GM18517 (cell line): ENCODE data around the gene VAV2.

Experiments
- ATAC-seq: cut with Tn5 transposase; IDR thresholded peaks from one replicate; pipeline ENCODE4 v1.9.1; 2021; ENCODE audit warnings: mild to moderate bottlenecking, moderate library complexity; ENCODE audit not compliant: unreplicated experiment

The VAV2 gene

DNA sequence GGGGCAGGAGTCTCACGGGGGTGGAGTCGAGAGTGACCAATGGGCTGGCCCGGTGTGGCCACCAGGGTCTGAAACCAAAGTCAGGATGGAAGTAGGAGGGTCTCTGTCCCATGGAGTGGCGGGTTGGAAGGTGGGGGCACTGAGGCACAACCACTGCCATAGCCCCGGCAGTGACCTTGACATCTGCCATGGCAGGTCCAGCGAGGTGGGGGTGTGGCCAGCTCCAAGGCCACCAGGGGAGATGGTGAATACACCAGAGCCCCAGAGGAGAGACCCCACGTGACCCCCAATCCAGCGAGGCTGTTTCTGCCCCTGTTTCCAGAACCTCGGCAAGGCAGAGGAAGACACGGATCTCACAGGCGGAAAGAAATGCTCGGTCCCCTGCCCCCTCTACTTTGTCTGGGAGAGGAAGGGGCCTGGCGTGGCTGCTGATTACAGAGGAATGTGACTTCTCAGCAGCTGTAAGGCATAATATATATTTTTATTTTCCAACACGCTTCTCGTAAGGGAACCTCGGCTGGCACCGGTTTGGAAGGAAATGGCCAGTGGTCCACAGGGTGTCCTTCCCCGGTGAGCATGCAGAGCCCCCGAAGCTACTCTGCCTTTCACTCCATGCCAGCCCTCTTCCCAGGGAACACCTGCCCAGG, 148.2 kb downstream of the VAV2 start:
- ATAC-seq, result no peak

- ATAC-seq, result no peak
Observed at GRCh38 chr9:133843250-133843649, 148.9 kb downstream of the VAV2 start.

DNA sequence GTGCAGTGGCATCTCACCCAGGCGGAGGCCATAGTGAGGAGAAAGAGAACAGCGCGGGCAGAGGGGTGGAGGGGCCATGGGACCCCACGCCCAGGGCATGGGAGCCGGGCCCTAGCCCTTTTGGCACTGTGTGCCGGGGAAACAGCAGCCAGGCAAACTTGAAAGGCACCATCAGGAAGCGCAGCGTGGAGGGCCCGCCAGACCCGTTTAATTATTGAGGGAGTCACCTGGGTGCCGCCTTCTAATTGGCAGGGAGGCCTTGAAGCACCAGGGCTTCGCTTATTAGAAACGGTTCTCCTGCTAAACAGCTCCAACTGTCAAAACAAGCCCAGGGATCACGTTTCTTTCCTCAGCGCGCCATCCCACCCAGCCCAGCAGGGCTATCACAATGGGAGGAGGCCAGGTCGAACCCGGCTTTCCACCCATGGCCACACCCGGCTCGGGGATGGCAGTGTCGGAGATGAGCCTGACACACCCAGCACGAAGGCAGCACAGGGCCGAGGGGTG, 149.3 kb downstream of the VAV2 start:
- no peak for ATAC-seq

GRCh38 chr9:133842174-133842573, 149.9 kb downstream of the VAV2 start:
- ATAC-seq, result no peak

DNA sequence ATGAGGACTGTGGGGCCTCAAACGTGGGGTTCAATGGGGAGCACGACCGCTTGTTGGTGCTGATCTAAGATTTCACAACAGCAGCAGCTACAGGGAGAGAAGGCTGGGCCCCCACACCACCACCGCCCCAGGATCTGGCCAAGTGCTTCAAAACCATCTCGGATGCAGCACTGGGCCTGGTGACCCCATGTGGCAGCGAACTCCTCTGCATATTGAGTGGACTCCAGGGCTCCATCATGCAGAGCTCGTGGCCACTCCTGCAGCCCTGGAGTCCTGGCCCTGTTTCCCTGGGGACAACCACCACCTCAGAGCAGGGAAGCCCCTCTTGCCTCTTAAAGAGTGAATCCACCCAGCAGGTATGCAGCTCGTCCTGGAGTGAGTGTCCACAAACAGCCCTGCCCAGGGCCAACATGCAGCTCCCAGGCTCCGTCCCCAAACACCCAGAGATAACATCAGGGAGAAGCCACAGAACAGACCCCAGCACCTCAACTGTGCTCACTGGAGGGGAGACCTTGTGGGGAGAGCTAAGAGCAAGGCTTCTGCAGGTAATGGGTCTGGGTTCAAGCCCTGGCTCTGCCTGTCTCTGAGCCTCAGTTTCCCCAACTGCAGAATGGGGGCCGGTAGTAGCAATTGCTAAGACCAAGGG, 150.8 kb downstream of the VAV2 start:
- no peak for ATAC-seq

DNA sequence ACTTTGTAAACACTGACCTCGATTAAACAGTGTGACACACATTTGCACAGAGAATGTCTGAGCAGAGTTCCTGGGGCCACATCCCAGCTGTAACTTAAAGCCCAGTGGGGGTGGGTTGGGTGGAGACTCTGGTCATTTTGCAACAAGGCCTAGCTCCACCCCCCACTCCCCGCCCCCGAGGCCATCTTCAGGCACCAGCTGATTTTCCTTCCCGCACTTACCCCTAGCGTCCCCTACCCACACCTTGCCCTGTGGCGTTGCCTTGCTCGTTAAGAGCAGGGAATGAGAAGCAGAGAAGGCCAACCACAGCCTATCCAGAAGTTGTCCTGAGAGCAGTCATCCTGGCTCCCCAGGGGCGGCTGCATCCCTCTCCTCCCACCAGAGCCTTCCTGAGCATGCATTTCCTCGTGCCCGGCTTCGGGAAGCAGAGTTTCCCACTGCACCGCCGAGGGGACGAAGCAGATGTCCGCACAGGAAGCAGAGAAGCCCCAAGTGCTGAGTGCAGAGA, 152.2 kb downstream of the VAV2 start:
- no peak for ATAC-seq

- no peak for ATAC-seq
Observed at GRCh38 chr9:133838859-133839507, 153.1 kb downstream of the VAV2 start.

DNA sequence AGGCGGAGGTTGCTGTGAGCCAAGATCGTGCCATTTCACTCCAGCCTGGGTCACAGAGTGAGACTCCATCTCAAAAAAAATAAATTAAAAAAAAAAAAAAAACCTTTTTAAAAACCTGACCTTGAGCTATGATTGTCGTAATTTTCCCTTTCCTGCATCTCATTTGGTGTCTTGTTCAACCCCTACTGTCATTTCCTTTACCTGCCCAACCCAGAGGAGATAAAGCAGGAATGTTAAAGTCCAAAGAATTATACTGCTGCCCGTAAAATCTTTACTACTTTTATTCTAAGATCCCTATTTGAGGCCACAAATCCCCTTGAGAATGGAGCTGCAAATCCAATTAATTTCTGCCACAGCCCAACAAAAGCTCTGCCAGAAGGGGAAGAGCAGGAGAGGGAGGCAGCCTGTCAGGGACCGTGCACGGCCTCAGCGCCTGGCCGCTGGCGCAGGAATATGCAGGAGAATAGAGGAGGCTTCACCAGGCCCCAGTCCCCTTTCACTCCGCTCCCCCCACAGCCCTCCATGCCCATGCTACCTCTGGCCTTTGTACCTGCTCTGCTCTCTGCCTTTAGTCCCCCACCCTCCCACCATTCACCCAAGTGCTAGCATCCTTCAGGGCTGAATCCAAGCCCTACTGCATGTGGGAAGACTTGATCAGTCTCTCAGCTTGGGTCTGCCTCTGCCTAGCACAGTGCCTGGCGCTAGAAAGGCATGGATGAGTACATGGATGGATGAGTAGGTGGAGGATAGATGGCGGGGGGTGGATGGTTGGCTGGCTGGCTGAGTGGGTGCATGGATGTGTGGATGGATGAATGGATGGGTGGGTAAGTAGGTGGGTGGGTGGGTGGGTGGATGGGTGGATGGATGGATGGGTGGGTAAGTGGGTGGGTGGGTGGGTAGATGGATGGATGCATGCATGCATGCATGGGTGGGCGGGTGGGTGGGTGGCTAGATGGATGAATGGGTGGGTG, 154.2 kb downstream of the VAV2 start:
- ATAC-seq, result no peak

- ATAC-seq, result no peak
Observed at GRCh38 chr9:133836818-133837217, 155.3 kb downstream of the VAV2 start.

- no peak for ATAC-seq
Observed at GRCh38 chr9:133836001-133836758, 155.9 kb downstream of the VAV2 start.

DNA sequence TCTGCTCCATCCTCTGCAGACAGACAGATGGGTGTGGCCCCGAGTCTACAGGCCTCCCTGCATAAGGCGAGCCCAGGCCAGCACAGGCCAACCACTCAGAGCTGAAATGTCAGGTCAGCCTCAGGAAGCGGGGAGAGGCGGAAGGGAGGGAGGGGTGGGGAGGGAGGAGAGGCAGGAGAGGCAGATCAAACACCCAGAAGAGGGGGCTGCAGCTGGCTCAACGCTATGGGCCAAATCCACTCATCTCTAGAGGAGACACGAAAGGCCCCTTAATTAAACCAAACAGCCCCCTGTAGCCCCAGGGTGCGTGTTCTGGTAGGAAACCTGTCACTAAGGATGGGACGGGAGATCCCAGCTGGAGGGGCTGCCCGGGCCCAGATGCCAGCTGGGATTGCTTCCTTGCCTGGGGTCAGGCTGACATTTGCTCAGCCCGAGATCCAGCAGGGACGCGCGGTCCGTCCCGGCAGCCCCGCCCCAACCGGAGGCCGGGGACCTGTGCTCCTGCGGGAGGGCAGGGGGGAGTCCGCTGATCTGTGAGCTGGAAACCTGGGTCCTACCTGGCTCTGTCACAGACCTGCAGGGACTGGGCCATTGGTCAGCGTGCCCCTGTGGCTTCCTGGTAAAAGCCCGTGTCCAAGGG, 156.7 kb downstream of the VAV2 start:
- ATAC-seq, result no peak

DNA sequence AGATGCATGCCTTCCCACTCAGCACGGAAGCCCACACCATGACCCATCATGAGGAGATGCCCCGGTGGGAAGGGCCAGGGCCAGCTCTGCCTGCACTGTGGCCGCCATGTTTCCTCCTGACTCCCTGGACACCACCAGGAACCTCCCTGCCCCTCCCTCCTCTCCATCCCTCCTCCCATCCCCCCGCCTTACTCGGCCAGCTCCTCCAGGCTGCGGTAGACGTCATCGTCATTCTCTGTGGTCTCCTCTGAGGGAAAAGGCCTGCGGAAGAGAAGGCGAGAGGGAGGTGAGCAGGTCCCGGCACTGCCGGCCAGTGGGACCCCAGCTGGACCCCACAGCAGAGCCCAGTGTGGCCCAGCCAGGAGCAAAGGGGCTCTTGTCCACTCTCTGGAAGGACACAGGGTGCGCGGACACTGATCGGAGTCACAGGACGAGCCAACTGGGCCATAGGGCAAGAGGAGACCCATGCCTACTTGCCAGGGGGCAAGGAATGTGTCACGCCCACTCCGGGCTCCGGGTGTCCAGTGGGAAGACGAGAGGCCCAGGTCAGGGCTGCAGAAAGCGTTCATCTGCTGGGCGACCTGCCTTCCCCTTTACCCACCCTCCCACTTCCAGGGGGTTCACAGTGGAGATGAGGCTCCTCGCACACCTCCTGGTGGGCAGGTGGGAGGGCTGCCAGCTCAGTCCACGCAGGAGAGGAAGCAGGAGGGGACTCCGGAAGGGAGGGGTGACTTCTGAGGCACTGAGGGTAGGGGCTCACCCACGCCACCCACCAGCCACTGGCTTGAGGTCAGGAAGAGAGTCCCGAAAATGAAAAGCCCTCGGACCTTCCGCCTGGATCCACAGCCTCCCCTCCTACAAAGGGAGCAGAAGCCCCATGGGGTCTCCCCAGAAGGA, 157.8 kb downstream of the VAV2 start:
- ATAC-seq, result no peak

GRCh38 chr9:133833388-133834025, 158.6 kb downstream of the VAV2 start:
- ATAC-seq, result no peak

DNA sequence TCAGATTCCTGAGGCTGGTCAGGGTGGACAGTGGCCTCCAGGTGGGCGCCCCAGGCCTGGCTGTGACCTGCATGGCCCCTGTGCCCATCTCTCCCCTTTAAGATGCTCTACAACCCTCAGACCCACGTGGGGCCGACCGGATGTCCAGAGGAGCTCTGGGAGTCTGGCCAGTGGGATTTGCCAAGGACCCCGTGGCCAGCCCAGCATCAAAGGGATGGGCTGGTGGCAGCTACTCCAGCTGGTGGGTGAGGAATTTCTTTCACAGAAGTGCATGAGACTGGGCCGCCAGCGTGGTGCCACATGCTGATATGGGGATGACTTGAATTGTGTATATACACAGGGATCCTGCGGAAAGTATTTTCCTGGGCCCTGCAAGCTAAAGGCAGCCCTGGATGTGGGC, 159.2 kb downstream of the VAV2 start:
- no peak for ATAC-seq

- ATAC-seq, result no peak
Observed at GRCh38 chr9:133830711-133831110, 161.4 kb downstream of the VAV2 start.

GRCh38 chr9:133830310-133830709, 161.8 kb downstream of the VAV2 start:
- ATAC-seq, result no peak

DNA sequence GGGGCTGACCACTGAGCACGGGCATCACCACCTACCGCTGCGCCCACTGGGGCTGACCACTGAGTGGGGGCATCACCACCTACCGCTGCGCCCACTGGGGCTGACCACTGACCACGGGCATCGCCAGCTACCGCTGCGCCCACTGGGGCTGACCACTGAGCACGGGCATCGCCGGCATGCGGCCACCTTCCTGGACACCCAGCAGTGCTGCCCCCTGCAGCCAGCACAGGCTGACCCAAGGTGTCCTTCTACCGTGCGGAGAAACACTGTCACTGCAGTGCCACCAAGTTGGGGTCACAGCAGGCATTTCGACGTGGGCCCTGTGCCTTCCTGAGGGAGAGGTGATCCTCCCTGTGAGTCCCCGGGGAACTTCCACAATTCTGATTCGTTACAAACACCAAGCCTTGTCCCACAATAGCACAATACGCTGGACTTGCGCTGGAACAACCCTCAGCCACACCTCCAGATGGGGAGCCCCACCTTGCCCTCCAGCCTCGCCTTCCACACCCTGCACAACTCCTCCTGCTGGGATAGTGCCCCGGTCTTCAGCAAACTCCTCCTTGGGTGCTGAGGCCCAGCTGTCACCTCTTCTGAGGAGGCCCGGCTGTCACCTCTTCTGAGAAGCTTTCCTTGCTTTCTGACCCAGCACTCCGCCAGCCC, 163.7 kb downstream of the VAV2 start:
- no peak for ATAC-seq
